ENCODE data around the gene NAALADL2. TPM values are rescaled to one million over a fixed set of nuclear protein-coding genes. Genes with fewer than 3 reads are reported as not detected.
A peak's percentile ranks its signal among the peaks of the same experiment; 100 is the strongest.

Gene NAALADL2
- total and polyA plus RNA-seq, 2 donors (not counting 3 experiments of a cell fraction or from before 2014, with no cell fraction given), result 1.1 to 4.0 TPM

GRCh38 chr3:175279457-175279856 lies 420.3 kb downstream of the NAALADL2 start:
- no peaks in the 10 kb centered on the region for H3K4me1 ChIP-seq (ENCODE audit: control insufficient read depth, extremely low read depth, insufficient read depth, low read length)
- no peak for TF ChIP-seq POLR2AphosphoS5 (IDR thresholded peaks at IDR 0.05; ENCODE audit: insufficient read depth, low read depth, low read length)
- no peak for TF ChIP-seq GATA2 (IDR thresholded peaks at IDR 0.05; ENCODE audit: insufficient read depth, insufficient read length, low read depth, low read length)
- no peak for TF ChIP-seq MAX (IDR thresholded peaks at IDR 0.05; ENCODE audit: insufficient read depth, insufficient read length)
- TF ChIP-seq, protein P1, sequence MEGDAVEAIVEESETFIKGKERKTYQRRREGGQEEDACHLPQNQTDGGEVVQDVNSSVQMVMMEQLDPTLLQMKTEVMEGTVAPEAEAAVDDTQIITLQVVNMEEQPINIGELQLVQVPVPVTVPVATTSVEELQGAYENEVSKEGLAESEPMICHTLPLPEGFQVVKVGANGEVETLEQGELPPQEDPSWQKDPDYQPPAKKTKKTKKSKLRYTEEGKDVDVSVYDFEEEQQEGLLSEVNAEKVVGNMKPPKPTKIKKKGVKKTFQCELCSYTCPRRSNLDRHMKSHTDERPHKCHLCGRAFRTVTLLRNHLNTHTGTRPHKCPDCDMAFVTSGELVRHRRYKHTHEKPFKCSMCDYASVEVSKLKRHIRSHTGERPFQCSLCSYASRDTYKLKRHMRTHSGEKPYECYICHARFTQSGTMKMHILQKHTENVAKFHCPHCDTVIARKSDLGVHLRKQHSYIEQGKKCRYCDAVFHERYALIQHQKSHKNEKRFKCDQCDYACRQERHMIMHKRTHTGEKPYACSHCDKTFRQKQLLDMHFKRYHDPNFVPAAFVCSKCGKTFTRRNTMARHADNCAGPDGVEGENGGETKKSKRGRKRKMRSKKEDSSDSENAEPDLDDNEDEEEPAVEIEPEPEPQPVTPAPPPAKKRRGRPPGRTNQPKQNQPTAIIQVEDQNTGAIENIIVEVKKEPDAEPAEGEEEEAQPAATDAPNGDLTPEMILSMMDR (IDR thresholded peaks at IDR 0.05; ENCODE audit: extremely low read depth in 1 of 2, insufficient read depth in 1 of 2, low read depth in 1 of 2, low read length in 2 of 2), result no peak
- no peak for TF ChIP-seq FOS (IDR thresholded peaks at IDR 0.05; ENCODE audit: borderline replicate concordance, insufficient read depth, low read length)
- TF ChIP-seq EZH2 (IDR thresholded peaks at IDR 0.05; ENCODE audit: borderline replicate concordance, low read depth, low read length, severe bottlenecking), result no peak

More at GRCh38 chr3:175279457-175279856, 420.3 kb downstream of the NAALADL2 start:
- no peak overlapping the region for H3K4me3 ChIP-seq (replicated peaks in 1 of 3; ENCODE audit: insufficient read depth in 1 of 3, low read depth in 1 of 3, low read length in 3 of 3)
- H3K9ac ChIP-seq (replicated peaks; ENCODE audit: extremely low read depth, insufficient read depth, low read length), result no peak overlapping the region
- H3K4me2 ChIP-seq (ENCODE audit: insufficient read depth, low read length), result no peak overlapping the region
- H3K9me1 ChIP-seq (replicated peaks; ENCODE audit: control insufficient read depth, extremely low read depth, insufficient read depth, low read length), result no peaks in the 10 kb centered on the region
- H3K9me3 ChIP-seq (replicated peaks; ENCODE audit: control insufficient read depth, insufficient read depth, low read length), result no peaks in the 10 kb centered on the region
- no peak overlapping the region for H3K27ac ChIP-seq (ENCODE audit: insufficient read depth, low read depth, low read length)
- H2AFZ ChIP-seq (ENCODE audit: low read depth, low read length), result no peak overlapping the region
- H3K79me2 ChIP-seq (ENCODE audit: control insufficient read depth, insufficient read depth, low read length), result no peaks in the 10 kb centered on the region
- ChIA-PET CTCF (no interaction called here), POLR2A (no interaction called here)
- intact Hi-C loops (cut with micrococcal nuclease) (no loop called here), dilution Hi-C loops (cut with MboI; ENCODE audit: extremely low pct_ligation_motif_present, low sequenced_read_pairs) (no loop called here)
- DNase-seq (ENCODE audit: low read depth, low spot score), result peak; percentile 38
- no peaks in the 10 kb centered on the region for H3K36me3 ChIP-seq (ENCODE audit: control insufficient read depth in 2 of 2, extremely low read depth in 1 of 2, insufficient read depth in 2 of 2, low read length in 2 of 2)
- H4K20me1 ChIP-seq (replicated peaks; ENCODE audit: control insufficient read depth, extremely low read depth, insufficient read depth, low read length), result no peaks in the 10 kb centered on the region
- no peak for FAIRE-seq
- no TSS peak for BruUV-seq (replicated peaks)
- no peaks in the 10 kb centered on the region for H3K27me3 ChIP-seq (ENCODE audit: control insufficient read depth in 2 of 2, insufficient read depth in 2 of 2, low read length in 2 of 2)

Data from endothelial cell of umbilical vein (primary cell).